HG03558 (cell line): Measurements from ENCODE around the gene TSPAN14.
"Not testable (repeated sequence)": the region's sequence is repeated elsewhere in the genome, so short reads cannot be mapped to it uniquely, and the experiment has no call there.

Experiments used
- ATAC-seq: cut with Tn5 transposase; IDR thresholded peaks from one replicate; pipeline ENCODE4 v1.9.1; 2021; ENCODE audit warnings: moderate number of reproducible peaks; ENCODE audit not compliant: unreplicated experiment; ENCODE audit errors: extremely low read depth

The TSPAN14 gene

DNA sequence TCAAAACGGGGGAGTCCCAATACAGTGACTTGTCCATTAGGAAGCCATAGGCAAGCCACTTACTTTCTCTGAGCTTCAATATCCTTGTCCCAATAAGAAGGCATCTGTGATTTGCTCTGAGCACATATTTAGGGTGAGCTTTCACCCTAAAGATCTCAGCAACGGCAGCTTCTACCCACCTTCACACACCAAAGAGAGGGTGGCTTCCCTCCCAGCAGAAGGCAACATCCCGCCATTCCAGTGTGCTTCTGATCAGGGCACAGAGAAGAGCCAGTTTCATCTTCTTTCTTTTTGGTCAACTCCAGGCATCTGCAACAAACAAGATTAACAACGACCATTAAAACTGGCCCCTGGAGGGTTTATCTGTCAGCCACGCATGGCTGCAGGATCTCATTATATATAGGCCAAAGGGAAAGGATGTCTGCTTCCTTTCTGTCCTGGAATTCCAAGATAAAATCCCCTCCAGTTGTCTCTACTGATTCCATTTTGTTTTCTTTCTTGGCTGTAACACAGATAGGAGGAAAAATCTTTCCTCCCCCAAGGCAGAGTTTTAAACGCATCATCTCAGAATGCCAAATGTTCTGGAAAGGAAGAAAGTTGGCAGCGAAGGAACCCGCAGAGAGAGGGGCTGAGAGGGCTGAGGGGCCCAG, 83.1 kb downstream of the TSPAN14 start:
- ATAC-seq, result no peak

DNA sequence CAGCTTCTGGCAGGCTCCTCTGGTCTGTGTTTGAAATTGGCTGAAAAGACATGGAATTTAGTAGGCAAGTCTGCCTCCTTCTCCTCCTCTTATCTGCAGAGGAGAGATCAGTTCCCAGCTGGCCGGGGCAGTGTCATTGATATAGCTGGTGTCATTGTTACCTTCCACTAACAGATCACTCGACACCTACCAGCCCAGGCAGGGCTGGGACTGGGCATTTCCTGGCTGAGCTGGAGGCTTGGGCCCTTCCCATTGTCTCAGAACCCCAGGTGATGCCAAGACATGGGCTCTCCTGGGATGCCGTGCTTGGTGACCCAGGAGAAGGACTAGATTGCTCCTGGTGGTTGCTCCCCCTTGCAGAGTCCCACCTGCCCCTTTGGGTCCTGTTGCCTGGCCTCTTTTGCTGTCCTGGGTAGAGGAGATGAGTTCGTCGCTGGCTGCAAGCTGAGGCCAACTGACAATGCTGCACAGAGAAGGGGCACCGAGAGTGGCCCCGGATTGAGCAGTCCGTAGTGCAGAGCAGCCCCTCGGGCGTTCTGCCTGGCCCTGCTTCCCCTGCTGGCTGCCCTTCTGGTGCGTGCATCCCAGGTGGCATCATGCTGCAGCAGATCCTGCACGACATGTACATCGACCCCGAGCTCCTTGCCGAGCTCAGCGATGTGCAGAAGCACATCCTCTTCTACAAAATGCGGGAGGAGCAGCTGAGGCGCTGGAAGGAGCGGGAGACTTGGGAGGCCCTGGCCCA, 83.8 kb downstream of the TSPAN14 start, which contains the start of gene SH2D4B:
SH2D4B (plus strand) TSS at position 167 of the 745 bp plus-strand sequence; CDS start at position 597, 430 bp downstream.
- no peak for ATAC-seq

DNA sequence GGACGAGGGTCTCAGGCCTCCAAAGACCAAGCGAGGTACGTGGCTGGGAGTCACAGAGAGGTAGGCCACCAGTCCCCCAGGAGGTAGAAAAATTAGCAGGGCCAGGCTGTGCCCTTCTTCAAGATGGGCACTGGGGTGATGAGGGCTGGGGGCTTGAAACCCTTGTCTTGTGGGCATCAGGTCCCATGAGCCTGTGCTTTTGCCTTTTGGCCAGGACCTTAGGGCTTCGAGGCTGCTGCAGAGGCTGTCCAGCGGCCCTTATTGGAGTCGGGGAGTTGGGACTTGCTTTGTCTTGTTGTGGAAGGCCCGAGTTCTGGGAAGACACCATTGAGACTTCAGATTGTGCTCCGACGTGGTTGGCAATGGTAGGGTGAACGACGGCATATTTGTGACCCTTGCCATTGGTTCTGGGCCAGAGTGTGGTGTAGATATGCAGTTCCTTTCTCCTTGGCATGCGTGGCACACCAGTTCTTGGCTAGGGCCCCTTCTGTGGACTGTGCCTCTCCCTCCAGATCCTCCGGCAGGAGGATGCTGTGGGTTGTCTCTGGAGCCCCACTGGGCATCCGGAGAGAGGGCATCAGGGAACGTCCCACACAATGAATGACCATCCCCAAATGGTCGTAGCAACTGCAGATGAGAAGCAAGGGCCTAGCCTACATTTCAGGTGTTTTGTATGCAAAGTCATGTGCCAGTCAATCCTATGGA, 84.5 kb downstream of the TSPAN14 start:
- ATAC-seq, result no peak

DNA sequence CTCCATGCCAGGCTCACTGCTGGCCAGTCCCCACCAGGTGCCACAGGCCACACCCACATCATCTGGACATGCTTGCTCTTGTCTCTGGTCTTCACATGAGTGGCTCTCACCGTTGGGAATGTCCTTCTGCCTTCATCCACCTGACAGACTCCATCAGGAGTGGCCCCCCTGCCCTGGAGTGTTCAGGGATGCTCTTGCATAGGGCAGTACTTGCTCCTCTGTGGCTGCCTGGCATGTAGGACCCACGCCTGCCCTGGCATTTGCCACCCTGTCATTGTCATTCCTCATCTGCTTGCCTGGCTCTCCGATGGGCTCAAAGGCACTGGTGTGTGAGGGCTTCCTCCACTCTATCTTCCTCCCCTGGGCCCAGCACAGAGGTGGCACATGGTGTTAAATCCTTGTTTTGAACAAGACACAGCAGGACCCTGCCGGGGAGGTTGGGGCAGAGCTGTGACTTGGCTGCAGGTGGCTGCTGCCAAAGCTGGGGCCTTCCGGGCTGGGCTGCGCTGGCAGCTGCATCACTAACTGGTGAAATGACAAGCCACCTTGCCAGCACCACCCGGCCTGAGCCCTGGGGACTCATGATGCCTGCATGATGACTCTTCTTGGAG, 85.4 kb downstream of the TSPAN14 start:
- no peak for ATAC-seq

DNA sequence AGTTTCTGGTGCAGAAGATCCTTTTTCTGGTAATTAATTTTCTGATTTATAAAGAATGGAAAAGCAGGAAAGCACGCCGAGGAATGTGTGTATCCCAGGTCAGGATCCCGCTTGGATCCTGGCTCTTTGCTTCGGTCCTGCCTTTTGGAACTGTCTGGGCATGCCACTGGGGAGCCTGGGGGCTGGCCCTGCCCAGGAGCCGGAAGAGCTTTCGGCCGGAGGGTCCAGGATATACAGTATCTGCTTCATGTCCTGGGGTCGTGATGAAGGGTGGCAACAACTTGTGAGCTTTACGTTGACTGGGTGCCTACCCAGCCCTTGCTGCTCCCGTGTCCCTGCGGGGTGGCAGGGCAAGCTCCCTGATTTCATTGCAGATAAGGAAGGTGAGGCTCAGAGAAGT, 86.0 kb downstream of the TSPAN14 start:
- ATAC-seq, result no peak

DNA sequence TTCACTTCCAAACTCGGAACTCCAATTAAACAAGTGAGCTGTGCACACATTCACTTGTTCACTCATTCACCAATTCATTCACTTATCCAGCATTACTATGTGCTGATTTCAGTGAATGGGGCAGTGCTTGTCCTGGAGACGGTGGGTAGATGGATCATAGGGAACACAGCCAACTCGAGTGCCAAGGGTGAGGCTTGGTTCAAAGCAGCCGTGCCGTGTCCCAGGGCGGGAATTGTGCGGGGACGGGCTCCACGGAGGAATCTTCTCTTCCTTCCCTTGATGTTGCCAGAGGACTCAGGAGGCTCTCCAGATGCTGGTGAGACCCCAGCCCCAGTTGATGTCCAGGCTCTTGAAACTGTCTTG, 86.5 kb downstream of the TSPAN14 start:
- ATAC-seq, result no peak

DNA sequence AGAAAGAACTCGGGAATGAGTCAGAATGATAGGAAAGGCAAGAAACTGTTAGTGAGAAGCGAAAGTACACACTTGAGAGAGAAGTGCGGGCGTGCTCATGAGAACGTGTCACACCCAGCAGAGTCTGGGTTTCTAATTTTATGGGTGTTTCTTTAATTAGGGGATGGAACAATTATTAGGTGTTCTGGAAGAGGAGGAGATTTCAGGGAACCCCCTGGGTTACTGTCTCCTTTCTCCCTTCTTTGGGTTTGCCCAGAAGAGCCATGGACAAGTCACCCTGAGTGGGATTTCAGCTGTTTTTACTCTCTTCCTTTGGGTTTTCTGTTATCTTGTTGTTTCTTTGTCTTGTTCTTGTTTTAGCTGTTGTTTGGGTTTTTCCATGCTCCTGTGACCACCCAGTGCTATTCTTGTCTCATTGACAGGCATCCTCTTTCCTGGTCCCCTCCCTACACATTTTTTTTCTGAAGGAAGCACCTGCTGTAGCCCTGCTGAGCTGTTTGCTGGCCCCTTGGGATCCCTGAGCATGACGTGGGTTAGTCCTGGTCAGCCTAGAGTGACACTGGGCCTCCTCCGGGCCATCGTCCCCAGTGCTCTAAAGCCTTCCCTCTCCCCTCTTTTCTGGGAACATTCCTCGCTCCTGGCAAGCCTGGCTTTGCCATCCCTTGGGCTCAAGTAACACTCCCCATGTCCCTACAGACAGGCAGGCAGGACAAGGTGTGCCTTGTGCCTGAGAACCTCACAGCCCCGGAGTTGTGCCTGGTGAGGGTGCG, 87.1 kb downstream of the TSPAN14 start:
- ATAC-seq, result peak; percentile 38

DNA sequence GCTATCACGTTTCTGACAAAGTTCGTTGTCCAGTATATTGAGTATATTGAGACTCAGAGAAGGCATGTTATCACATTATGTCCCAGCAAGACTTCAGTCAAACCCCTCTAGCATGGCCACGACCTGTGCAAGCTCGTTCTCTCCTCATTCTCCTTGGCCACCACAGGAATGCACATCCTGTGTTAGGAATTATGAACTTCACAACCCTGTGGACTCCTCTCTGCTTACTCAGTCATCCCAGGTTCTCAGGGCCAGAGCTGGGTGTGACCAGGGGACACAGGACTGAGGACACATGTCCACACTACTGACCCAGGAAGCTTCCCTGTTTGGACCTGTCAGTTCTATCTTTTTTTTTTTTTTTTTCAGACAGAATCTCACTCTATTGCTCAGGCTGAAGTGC, 87.9 kb downstream of the TSPAN14 start:
- ATAC-seq, result no peak

DNA sequence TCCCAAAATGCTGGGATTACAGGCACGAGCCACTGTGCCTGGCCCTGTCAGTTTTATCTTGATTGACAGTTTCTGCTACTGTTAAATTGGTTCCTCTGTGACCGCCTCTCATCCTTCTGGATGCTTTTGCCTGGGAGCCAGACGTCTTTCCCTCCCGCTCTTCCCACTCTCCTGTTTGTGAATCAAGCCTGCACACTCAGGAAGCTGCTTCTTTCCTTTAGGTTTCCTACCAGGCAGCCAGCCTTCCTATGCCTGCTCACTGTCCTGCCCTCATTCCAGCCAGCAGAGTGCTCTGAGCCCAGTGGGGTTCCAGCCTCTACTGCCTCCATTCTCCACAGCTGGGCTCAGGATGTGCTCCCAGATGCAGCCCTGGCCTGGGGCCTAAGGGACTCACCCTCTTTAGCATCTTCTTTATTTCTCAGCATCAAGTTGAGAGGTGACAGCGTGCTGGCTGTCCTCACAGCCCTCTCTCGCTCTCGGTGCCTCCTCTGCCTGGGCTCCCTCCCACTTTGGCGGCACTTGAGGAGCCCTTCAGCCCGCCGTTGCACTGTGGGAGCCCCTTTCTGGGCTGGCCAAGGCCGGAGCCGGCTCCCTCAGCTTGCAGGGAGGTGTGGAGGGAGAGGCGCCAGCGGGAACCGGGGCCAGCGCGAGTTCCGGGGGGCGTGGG, 88.7 kb downstream of the TSPAN14 start:
- ATAC-seq, result no peak

DNA sequence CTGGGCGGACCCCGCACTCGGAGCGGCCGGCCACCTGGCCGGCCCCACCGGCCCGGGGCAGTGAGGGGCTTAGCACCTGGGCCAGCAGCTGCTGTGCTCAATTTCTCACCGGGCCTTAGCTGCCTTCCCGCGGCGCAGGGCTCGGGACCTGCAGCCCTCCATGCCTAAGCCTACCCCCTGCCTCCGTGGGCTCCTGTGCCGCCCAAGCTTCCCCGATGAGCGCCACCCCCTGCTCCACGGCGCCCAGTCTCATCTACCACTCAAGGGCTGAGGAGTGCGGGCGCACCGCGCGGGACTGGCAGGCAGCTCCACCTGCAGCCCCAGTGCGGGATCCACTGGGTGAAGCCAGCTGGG, 89.2 kb downstream of the TSPAN14 start:
- ATAC-seq, result not testable (repeated sequence)

DNA sequence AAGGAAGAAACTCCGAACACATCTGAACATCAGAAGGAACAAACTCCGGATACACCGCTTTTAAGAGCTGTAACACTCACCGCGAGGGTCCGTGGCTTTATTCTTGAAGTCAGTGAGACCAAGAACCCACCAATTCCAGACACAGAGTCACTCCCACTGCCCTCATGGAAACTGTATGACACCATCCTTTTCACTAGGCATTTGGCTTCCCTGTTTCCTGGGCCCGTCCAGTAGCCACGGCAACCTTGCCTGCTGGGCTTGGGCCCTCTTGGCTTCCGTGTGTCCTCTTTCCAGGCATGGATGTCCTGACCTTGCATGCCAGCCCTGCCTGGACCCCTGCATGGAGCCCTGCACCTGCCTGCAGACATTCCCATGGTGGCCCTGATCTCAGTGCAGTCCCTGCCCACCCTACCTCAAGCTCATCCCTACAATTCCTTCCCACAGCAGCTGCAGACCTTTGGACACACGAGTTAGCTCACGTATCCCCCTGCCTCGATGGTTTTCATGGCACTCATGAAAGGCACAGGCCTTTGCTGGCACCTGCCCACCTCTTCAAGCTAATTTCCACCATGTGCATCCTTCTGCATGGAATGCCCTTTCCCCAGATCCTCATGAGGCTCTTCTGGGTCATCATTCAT, 90.3 kb downstream of the TSPAN14 start:
- ATAC-seq, result no peak

DNA sequence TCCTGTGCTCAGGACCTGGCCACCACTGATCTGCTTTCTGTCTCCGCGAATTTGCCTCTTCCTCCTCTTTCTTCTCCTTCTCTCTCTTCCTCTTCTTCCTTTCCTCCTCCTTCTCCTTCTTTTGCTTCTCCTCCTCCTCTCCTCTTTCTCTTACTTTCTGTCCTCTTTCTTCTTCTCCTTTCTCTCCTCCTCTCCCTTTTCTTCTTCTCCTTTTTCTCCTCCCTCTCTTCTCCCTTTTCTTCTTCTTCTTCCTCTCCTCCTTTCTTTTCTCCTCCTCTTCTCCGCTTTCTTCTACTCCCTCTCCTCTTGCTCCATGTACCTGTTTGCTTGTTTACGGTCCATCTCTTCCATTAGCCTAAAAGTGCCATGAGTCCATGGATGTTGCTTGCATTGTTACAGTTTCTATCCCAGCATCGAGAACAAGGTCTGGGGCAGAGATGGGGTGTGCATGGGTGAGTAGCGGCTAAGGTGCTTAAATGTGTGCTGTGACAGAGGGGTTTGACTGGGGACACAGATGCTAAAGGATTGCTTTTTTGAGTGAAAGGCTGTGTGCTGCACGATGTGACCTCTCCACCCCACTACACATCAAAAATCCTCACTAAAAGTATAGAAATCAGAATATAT, 91.3 kb downstream of the TSPAN14 start:
- ATAC-seq, result no peak

DNA sequence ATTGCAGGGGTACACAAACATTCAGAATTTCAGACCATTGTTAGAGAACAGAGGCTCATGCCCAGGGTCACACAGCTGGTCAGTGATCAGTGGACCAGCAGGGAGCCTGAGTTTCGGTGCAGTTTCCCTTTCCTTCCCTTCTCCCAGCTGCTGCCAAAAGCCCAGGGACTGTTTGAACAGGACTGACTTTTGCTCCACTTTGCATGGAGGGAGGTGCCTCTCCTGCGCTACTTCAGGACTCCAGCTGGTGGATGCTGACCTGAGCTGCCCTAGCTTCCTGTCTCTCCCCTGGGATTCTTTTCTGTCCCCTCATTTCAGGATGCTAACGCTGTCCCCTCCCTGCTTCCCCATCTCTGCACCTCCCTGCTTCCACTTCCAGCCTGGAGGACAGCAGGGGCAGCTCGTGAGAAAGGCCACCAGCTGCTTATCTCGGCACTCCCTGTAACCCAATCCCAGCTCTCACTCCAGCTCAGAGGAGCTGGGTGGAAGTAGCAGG, 98.1 kb downstream of the TSPAN14 start:
- ATAC-seq, result no peak

DNA sequence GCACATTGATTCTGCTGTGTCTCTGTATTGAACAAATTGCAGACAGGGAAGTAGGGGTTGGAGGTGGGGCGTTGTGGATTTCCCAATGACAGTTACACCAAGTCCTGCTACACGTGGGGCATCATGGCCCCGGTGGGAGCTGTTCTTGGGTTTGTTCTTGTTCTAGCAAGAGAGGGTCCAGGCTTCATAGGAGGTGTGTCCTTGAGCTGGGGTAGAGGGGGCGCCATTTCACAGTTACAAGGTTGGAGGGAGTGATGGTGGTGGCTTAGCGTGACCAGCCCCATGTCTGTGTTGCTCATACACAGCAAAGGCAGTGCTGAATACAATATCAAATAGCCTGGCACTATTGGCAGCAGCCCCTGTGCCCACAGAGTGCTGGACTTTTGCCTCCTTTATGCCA, 99.3 kb downstream of the TSPAN14 start:
- ATAC-seq, result no peak

DNA sequence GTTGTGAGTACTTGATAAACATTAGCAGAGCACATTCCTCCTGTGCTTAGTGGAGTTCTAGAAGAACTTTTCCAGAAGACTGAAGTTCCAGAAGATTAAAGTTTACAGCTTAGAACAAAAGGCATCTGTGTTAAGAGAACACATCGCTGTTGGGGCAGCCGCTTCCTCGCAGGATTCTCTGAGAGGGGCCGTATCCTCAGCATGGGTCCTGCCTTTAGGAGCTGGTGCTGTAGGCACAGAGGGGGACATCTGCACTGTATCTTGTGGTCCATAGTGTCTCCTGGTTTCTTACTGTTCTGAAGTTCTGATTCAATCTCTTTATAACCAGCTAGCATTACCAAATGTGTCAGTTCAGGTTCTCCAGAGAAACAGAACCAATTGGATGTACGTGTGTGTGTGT, 99.9 kb downstream of the TSPAN14 start:
- ATAC-seq, result no peak

DNA sequence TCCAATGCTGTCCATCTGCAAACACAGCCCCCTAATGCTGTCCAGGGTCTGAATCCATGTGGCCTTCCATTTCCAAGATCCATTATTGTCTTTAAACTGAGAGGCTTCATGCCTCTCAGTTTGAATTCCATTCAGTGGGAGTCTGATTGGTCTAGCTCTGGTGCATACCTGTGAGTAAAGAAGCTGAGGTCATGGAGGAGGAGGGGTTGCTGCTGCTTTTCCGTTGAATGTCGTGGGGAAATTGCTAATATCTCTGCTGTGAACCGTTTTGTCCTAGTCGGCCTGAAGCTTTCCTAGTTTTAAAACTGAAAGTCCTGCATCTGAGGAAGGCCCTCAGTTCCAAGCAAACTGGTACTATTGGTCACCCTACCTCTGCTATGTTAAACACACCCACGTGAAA, 101.3 kb downstream of the TSPAN14 start:
- no peak for ATAC-seq

DNA sequence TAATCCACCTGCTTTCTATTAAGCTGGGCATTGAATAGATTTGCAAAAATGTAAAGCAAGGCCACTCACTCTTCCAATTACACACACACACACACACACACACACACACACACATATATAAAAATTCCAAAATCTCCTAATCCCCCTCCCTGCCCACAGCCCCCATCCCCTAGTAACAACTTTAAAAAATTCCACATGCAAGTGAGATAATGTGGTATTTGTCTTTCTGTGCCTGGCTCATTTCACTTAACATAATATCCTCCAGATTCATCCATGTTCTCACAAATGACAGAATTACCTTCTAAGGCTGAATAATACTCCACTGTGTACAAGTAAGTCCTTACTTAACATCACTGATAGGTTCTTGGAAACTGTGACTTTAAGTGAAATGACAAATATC, 107.8 kb downstream of the TSPAN14 start:
- no peak for ATAC-seq

DNA sequence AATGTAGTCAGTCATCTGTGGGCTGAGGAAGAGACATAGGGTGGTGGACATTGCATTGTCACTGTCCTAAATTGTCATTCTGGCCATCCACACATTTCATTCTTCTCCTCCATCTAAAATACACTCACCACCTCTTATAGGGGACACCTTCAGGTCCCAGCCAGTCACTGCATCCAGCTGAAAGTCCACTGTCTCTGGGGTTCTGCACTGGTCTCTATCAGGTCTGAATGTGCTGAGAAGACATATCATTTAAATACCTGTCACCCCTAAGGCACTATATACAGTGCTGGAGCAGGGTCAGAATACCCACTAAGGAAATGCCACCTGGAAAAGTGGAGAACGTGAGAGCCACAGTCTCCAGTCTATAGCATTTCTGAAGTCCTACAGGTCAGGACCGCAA, 113.2 kb downstream of the TSPAN14 start:
- ATAC-seq, result no peak
